ENCODE data around the gene MBD4. TPM values are rescaled to one million over a fixed set of nuclear protein-coding genes. Genes with fewer than 3 reads are reported as not detected.
A peak's percentile ranks its signal among the peaks of the same experiment; 100 is the strongest.

MBD4 gene
- total and polyA plus RNA-seq, 10 of the 15 experiments (the other 5 are each of a cell fraction or from before 2014, with no cell fraction given) = 17.7 to 59.0 (median 49.0) TPM

DNA sequence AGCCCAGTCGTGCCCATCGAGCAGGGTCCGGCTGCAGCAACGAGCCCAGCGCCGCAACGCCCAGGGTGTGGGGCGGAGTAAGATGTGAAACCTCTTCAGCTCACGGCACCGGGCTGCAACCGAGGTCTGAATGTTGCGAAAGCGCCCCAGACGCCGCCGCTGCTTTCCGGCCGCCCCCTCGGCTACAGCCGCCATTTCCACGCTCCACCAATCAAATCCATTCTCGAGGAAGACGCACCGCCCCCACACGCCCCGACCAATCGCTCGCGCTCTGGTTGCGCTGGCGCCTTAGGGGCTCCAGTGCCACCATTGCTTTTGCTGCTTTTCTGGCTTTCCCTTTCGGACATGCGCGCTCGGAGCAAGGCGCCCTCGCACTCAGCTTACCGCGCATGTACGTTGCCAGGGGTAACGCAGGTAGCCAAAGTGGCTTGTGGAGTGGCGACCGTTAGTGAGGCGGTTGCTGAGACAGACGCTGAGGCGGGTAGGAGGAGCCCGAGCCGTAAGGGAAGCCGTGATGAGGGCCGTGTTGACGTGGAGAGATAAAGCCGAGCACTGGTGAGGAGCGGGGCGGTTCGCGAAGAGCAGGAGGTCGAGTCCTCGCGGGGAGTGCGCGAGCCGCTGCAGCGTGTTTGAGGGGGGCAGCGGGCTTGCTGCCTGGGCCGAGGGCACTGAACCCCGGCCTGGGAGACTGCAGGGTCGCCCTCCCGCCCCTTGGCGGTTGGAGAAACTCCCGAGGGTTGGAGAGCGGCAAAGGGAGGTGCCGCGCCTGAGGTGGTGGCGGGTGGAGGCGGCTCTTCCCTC lies at the start of gene MBD4, which contains the start of gene IFT122 (continued):
- TF ChIP-seq, protein P1, sequence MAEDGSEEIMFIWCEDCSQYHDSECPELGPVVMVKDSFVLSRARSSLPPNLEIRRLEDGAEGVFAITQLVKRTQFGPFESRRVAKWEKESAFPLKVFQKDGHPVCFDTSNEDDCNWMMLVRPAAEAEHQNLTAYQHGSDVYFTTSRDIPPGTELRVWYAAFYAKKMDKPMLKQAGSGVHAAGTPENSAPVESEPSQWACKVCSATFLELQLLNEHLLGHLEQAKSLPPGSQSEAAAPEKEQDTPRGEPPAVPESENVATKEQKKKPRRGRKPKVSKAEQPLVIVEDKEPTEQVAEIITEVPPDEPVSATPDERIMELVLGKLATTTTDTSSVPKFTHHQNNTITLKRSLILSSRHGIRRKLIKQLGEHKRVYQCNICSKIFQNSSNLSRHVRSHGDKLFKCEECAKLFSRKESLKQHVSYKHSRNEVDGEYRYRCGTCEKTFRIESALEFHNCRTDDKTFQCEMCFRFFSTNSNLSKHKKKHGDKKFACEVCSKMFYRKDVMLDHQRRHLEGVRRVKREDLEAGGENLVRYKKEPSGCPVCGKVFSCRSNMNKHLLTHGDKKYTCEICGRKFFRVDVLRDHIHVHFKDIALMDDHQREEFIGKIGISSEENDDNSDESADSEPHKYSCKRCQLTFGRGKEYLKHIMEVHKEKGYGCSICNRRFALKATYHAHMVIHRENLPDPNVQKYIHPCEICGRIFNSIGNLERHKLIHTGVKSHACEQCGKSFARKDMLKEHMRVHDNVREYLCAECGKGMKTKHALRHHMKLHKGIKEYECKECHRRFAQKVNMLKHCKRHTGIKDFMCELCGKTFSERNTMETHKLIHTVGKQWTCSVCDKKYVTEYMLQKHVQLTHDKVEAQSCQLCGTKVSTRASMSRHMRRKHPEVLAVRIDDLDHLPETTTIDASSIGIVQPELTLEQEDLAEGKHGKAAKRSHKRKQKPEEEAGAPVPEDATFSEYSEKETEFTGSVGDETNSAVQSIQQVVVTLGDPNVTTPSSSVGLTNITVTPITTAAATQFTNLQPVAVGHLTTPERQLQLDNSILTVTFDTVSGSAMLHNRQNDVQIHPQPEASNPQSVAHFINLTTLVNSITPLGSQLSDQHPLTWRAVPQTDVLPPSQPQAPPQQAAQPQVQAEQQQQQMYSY (CRISPR knock-in tag; IDR thresholded peaks at IDR 0.05) = no peak
- TF ChIP-seq, protein P2, sequence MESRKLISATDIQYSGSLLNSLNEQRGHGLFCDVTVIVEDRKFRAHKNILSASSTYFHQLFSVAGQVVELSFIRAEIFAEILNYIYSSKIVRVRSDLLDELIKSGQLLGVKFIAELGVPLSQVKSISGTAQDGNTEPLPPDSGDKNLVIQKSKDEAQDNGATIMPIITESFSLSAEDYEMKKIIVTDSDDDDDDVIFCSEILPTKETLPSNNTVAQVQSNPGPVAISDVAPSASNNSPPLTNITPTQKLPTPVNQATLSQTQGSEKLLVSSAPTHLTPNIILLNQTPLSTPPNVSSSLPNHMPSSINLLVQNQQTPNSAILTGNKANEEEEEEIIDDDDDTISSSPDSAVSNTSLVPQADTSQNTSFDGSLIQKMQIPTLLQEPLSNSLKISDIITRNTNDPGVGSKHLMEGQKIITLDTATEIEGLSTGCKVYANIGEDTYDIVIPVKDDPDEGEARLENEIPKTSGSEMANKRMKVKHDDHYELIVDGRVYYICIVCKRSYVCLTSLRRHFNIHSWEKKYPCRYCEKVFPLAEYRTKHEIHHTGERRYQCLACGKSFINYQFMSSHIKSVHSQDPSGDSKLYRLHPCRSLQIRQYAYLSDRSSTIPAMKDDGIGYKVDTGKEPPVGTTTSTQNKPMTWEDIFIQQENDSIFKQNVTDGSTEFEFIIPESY (IDR thresholded peaks at IDR 0.05) = no peak
- TF ChIP-seq MEF2B (IDR thresholded peaks at IDR 0.05; ENCODE audit: partially characterized antibody, poor library complexity, severe bottlenecking) = no peak
- no peak for TF ChIP-seq GABPA (IDR thresholded peaks at IDR 0.05; ENCODE audit: low read depth)
- TF ChIP-seq, protein P3, sequence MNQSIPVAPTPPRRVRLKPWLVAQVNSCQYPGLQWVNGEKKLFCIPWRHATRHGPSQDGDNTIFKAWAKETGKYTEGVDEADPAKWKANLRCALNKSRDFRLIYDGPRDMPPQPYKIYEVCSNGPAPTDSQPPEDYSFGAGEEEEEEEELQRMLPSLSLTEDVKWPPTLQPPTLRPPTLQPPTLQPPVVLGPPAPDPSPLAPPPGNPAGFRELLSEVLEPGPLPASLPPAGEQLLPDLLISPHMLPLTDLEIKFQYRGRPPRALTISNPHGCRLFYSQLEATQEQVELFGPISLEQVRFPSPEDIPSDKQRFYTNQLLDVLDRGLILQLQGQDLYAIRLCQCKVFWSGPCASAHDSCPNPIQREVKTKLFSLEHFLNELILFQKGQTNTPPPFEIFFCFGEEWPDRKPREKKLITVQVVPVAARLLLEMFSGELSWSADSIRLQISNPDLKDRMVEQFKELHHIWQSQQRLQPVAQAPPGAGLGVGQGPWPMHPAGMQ (IDR thresholded peaks at IDR 0.05; ENCODE audit: borderline replicate concordance) = no peak
- TF ChIP-seq, protein P4, sequence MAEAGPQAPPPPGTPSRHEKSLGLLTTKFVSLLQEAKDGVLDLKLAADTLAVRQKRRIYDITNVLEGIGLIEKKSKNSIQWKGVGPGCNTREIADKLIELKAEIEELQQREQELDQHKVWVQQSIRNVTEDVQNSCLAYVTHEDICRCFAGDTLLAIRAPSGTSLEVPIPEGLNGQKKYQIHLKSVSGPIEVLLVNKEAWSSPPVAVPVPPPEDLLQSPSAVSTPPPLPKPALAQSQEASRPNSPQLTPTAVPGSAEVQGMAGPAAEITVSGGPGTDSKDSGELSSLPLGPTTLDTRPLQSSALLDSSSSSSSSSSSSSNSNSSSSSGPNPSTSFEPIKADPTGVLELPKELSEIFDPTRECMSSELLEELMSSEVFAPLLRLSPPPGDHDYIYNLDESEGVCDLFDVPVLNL (IDR thresholded peaks at IDR 0.05; ENCODE audit: low read depth, low read length) = no peak
- TF ChIP-seq, protein P5, sequence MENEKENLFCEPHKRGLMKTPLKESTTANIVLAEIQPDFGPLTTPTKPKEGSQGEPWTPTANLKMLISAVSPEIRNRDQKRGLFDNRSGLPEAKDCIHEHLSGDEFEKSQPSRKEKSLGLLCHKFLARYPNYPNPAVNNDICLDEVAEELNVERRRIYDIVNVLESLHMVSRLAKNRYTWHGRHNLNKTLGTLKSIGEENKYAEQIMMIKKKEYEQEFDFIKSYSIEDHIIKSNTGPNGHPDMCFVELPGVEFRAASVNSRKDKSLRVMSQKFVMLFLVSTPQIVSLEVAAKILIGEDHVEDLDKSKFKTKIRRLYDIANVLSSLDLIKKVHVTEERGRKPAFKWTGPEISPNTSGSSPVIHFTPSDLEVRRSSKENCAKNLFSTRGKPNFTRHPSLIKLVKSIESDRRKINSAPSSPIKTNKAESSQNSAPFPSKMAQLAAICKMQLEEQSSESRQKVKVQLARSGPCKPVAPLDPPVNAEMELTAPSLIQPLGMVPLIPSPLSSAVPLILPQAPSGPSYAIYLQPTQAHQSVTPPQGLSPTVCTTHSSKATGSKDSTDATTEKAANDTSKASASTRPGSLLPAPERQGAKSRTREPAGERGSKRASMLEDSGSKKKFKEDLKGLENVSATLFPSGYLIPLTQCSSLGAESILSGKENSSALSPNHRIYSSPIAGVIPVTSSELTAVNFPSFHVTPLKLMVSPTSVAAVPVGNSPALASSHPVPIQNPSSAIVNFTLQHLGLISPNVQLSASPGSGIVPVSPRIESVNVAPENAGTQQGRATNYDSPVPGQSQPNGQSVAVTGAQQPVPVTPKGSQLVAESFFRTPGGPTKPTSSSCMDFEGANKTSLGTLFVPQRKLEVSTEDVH (IDR thresholded peaks at IDR 0.05; ENCODE audit: low read depth, partially characterized antibody) = no peak
- TF ChIP-seq, protein P6, sequence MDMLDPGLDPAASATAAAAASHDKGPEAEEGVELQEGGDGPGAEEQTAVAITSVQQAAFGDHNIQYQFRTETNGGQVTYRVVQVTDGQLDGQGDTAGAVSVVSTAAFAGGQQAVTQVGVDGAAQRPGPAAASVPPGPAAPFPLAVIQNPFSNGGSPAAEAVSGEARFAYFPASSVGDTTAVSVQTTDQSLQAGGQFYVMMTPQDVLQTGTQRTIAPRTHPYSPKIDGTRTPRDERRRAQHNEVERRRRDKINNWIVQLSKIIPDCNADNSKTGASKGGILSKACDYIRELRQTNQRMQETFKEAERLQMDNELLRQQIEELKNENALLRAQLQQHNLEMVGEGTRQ (IDR thresholded peaks at IDR 0.05; ENCODE audit: borderline replicate concordance, low read depth, low read length) = no peak
- TF ChIP-seq SMC3 (IDR thresholded peaks at IDR 0.05; ENCODE audit: borderline replicate concordance, low read length) = no peak
- TF ChIP-seq NFYA (IDR thresholded peaks at IDR 0.05; ENCODE audit: borderline replicate concordance, low read depth, low read length) = no peak
- peak in 1 of 2 experiments; percentile 26; a peak in 2 of 4 replicates for TF ChIP-seq IKZF2 (IDR thresholded peaks at IDR 0.05)
- TF ChIP-seq NR2C1 (IDR thresholded peaks at IDR 0.05) = no peak
- TF ChIP-seq TBL1XR1 (IDR thresholded peaks at IDR 0.05; ENCODE audit: low read depth, low read length) = no peak
- TF ChIP-seq POLR2AphosphoS2 (IDR thresholded peaks at IDR 0.05; ENCODE audit: low read depth, low read length) = peak; percentile 73; the same call in 1 of the 2 replicates
- no peak for TF ChIP-seq WRNIP1 (IDR thresholded peaks at IDR 0.05; ENCODE audit: borderline replicate concordance, low read depth, low read length)
- no peak for TF ChIP-seq STAT1 (conservative IDR thresholded peaks at IDR 0.05)

Measured in GM12878 (cell line).